SK-N-SH treated with all-trans-retinoic acid at 6 μM for 48 hours (cell line): ENCODE results near the gene INPP4B.

Experiments
- PATZ1 ChIP-seq: fragments of 250-450 bp; sonication (Bioruptor Pico); IDR thresholded peaks from 2 replicates; pipeline ENCODE4 v1.8.0; 2020; ENCODE audit warnings: mild to moderate bottlenecking, moderate library complexity, borderline replicate concordance
- SNAI2 ChIP-seq: fragments of 250-450 bp; sonication (Bioruptor Pico); IDR thresholded peaks from 2 replicates; pipeline ENCODE4 v1.5.0; 2020; ENCODE audit warnings: mild to moderate bottlenecking, moderate library complexity
- TSHZ2 ChIP-seq: fragments of 250-450 bp; sonication (Bioruptor Pico); IDR thresholded peaks from 2 replicates; pipeline ENCODE4 v1.5.0; 2020; ENCODE audit warnings: mild to moderate bottlenecking, moderate library complexity
- ZFP3 ChIP-seq: fragments of 250-450 bp; sonication (Bioruptor Pico); IDR thresholded peaks from 2 replicates; pipeline ENCODE4 v1.5.0; 2020; ENCODE audit warnings: mild to moderate bottlenecking, moderate library complexity

- no peak for TF ChIP-seq ZFP3 (CRISPR knock-in tag)
- no peak for TF ChIP-seq TSHZ2 (CRISPR knock-in tag)
- no peak for TF ChIP-seq PATZ1 (CRISPR knock-in tag)
- no peak for TF ChIP-seq SNAI2
Observed at GRCh38 chr4:142698552-142698951, 147.5 kb downstream of the INPP4B start.
